Neuronal stem cell (in vitro differentiated cells): ENCODE data around the gene MMP1.
A peak's percentile ranks its signal among the peaks of the same experiment; 100 is the strongest.

Experiments
- DNase-seq: peaks from one replicate; pipeline ENCODE4 v3.0.0-alpha.2; 2013; ENCODE audit warnings: low spot score
- H2AFZ ChIP-seq: one replicate; pipeline ENCODE4 v1.6.1; 2013; ENCODE audit warnings: mild to moderate bottlenecking, low read length, inconsistent platforms
- H2AK5ac ChIP-seq: 2 replicates; pipeline ENCODE4 v1.6.1; 2013; ENCODE audit warnings: low read depth, mild to moderate bottlenecking, inconsistent platforms, low read length, moderate library complexity, mixed read lengths
- H2BK120ac ChIP-seq: 2 replicates; pipeline ENCODE4 v1.6.1; 2013; ENCODE audit warnings: low read depth, mild to moderate bottlenecking, inconsistent platforms, low read length, moderate library complexity, mixed read lengths
- H2BK12ac ChIP-seq: one replicate; pipeline ENCODE4 v1.6.1; 2013; ENCODE audit warnings: low read length, inconsistent platforms
- H2BK15ac ChIP-seq: 2 replicates; pipeline ENCODE4 v1.6.1; 2013; ENCODE audit warnings: mild to moderate bottlenecking, low read length, inconsistent platforms, mixed read lengths
- H2BK5ac ChIP-seq: one replicate; pipeline ENCODE4 v1.6.1; 2013; ENCODE audit warnings: inconsistent platforms, mild to moderate bottlenecking, low read length, moderate library complexity
- H3K14ac ChIP-seq: one replicate; pipeline ENCODE4 v1.6.1; 2013; ENCODE audit warnings: low read length, inconsistent platforms
- H3K18ac ChIP-seq: 2 replicates; pipeline ENCODE4 v1.6.1; 2013; ENCODE audit warnings: low read length, inconsistent platforms
- H3K23ac ChIP-seq: 2 replicates; pipeline ENCODE4 v1.6.1; 2013; ENCODE audit warnings: low read depth, mild to moderate bottlenecking, mixed read lengths, low read length, inconsistent platforms; ENCODE audit not compliant: poor library complexity
- H3K27ac ChIP-seq: replicated peaks from 3 replicates; pipeline ENCODE4 v1.5.1; 2013; ENCODE audit warnings: low read length, inconsistent platforms
- H3K27me3 ChIP-seq, 3 experiments: 2 replicates each; pipeline ENCODE4 v1.6.1; 2013; ENCODE audit warnings: low read length in 3 of 3, mild to moderate bottlenecking in 2 of 3, inconsistent platforms in 1 of 3, low read depth in 1 of 3, mixed read lengths in 1 of 3, moderate library complexity in 1 of 3; ENCODE audit not compliant: control insufficient read depth in 3 of 3, insufficient read depth in 3 of 3
- H3K36me3 ChIP-seq, 2 donors: replicated peaks in 1 of 2; 2 replicates each; pipeline ENCODE4 v1.6.1; 2013; ENCODE audit warnings: low read length in 2 of 2; ENCODE audit not compliant: control insufficient read depth in 2 of 2, insufficient read depth in 2 of 2
- H3K4ac ChIP-seq: 2 replicates; pipeline ENCODE4 v1.6.1; 2013; ENCODE audit warnings: inconsistent platforms, mild to moderate bottlenecking, low read length, moderate library complexity
- H3K4me1 ChIP-seq, 2 donors: 1 replicate in 1 of 2; 2 replicates in 1 of 2; pipeline ENCODE4 v1.6.1; 2013; ENCODE audit warnings: low read length in 2 of 2, low read depth in 1 of 2; ENCODE audit not compliant: control insufficient read depth in 2 of 2, insufficient read depth in 1 of 2
- H3K4me2 ChIP-seq: one replicate; pipeline ENCODE4 v1.6.1; 2013; ENCODE audit warnings: mild to moderate bottlenecking, low read length, inconsistent platforms; ENCODE audit not compliant: insufficient read depth, poor library complexity, severe bottlenecking
- H3K4me3 ChIP-seq, 2 donors: 2 replicates each; pipeline ENCODE4 v1.5.1; 2013; ENCODE audit warnings: low read length in 2 of 2, mild to moderate bottlenecking in 2 of 2, inconsistent platforms in 1 of 2, moderate library complexity in 1 of 2
- H3K79me1 ChIP-seq: one replicate; pipeline ENCODE4 v1.6.1; 2013; ENCODE audit warnings: low read depth, mild to moderate bottlenecking, inconsistent platforms, low read length, moderate library complexity
- H3K9ac ChIP-seq: one replicate; pipeline ENCODE4 v1.6.1; 2013; ENCODE audit warnings: mild to moderate bottlenecking, low read depth, low read length, inconsistent platforms; ENCODE audit not compliant: poor library complexity
- H3K9me3 ChIP-seq, 2 donors: replicated peaks in 1 of 2; 2 replicates each; pipeline versions ENCODE3 to v1.6.1; 2013; ENCODE audit warnings: low read length in 2 of 2, mild to moderate bottlenecking in 2 of 2, inconsistent platforms in 1 of 2, low read depth in 1 of 2, mixed read lengths in 1 of 2, moderate library complexity in 1 of 2; ENCODE audit not compliant: control insufficient read depth in 2 of 2, insufficient read depth in 1 of 2
- H4K8ac ChIP-seq: one replicate; pipeline ENCODE4 v1.6.1; 2013; ENCODE audit warnings: low read depth, mild to moderate bottlenecking, inconsistent platforms, low read length, moderate library complexity
- H4K91ac ChIP-seq: one replicate; pipeline ENCODE4 v1.6.1; 2013; ENCODE audit warnings: low read length, low read depth, mild to moderate bottlenecking, inconsistent platforms; ENCODE audit not compliant: poor library complexity
- WGBS, 2 donors: extraction: QIAGEN DNeasy Blood & Tissue Kit; methylation state at CpG; one replicate each; pipeline ENCODE4 v1.1.7; 2013; ENCODE audit warnings: missing lambda C conversion rate in 2 of 2, mixed read lengths in 1 of 2; ENCODE audit not compliant: insufficient read length in 2 of 2, insufficient replicate concordance in 1 of 2; ENCODE audit errors: extremely low coverage in 2 of 2; 5-methylcytosine and 5-hydroxymethylcytosine counted together

The MMP1 gene

DNA sequence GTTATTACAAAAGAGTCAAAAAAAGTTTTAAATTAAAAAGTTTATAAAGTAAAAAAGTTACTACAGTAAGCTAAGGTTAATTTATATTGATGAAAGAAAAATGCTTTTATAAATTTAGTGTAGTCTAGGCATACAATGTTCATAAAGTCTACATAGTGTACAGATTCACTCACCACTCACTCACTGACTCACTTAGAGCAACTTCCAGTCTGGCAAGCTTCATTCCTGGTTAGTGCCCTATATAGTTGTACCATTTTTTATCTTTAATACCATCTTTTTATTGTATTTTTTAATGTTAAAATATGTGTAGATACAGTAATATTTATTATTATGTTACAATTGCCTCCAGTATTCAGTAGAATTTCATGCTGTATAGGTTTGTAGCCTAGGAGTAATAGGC is 14.9 kb downstream of the MMP1 start:
- Histone ChIP-seq H2BK15ac (no peak overlapping the region), H3K14ac (no peak overlapping the region), H4K91ac (no peak overlapping the region), H3K27me3 (no peaks in the 10 kb centered on the region), H3K4ac (no peak overlapping the region), H2BK12ac (no peak overlapping the region), H3K9ac (no peak overlapping the region), H3K9me3 (no peaks in the 10 kb centered on the region), H2AFZ (no peak overlapping the region), H2BK120ac (no peak overlapping the region), H3K4me3 (no peak overlapping the region), H2BK5ac (no peak overlapping the region), H4K8ac (no peak overlapping the region), H3K23ac (no peak overlapping the region), H3K4me2 (no peak overlapping the region), H3K36me3 (no peaks in the 10 kb centered on the region), H3K27ac (no peak overlapping the region), H3K79me1 (no peaks in the 10 kb centered on the region), H3K4me1 (peaks cover 3 to 9% of the 10 kb centered on the region in 2 donors), H3K18ac (no peak overlapping the region), H2AK5ac (no peak overlapping the region)
- no peak for DNase-seq

DNA sequence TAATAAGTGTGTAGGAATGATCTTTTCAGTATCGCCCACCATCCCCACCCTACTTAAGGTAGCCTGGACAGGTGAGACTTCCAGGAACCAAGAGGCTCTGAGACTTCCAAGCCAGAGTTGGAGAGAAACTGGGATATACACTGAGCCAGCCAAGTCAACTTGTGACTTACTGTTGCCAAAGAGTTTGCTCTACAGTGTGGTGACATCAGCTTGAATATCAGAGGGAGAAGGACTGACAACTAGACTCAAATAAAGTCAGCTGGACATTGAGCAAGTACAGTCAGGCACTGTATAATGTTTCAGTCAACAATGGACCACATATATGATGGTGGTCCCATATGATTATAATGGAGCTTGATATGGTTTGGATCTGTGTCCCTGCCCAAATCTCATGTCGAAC is 16.3 kb downstream of the MMP1 start:
- peaks cover 3 to 9% of the 10 kb centered on the region in 2 donors for H3K4me1 ChIP-seq
- H3K79me1 ChIP-seq: no peaks in the 10 kb centered on the region
- no peak overlapping the region for H4K8ac ChIP-seq
- no peak overlapping the region for H3K9ac ChIP-seq
- WGBS, 2 donors: no CpG with 5 or more reads among the region's 2 CpGs
- DNase-seq: no peak
- H3K27me3 ChIP-seq: no peaks in the 10 kb centered on the region
- no peak overlapping the region for H3K18ac ChIP-seq
- H2BK120ac ChIP-seq: no peak overlapping the region
- no peak overlapping the region for H2AFZ ChIP-seq
- H3K27ac ChIP-seq: no peak overlapping the region
- H4K91ac ChIP-seq: no peak overlapping the region
- no peak overlapping the region for H2BK5ac ChIP-seq
- H3K36me3 ChIP-seq: no peaks in the 10 kb centered on the region
- no peak overlapping the region for H3K4ac ChIP-seq
- H3K4me2 ChIP-seq: no peak overlapping the region
- no peak overlapping the region for H3K14ac ChIP-seq
- no peak overlapping the region for H3K23ac ChIP-seq
- no peak overlapping the region for H2BK12ac ChIP-seq
- no peak overlapping the region for H2BK15ac ChIP-seq
- H3K4me3 ChIP-seq: no peak overlapping the region
- H2AK5ac ChIP-seq: no peak overlapping the region
- H3K9me3 ChIP-seq: no peaks in the 10 kb centered on the region

DNA sequence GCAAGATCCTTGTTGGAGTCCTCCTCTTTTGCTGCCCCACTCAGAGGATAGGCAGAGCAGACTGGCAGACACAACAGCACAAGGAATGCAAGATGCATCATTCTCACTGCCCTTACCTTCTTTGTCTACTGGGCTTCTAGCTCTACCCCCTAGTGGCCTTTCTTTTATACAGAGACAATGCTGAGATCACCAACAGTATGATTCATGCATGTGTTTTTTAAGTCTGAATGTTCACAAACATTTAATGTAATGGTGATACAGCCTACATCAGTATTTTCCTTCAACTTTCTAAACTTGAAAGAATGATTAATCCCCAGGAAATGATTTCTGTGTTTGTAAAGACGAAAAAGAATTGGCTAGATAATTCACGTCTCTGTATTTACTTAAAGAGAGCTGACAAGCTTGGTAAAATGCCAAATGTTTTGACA is 17.5 kb downstream of the MMP1 start, which contains the start of gene MMP10:
TSS of gene MMP10 (minus strand) at position 138 of the 428 bp plus-strand sequence. CDS start at position 101, 37 bp downstream.
- Histone ChIP-seq H3K36me3 (no peaks in the 10 kb centered on the region), H3K9ac (no peak within 1 kb of the TSS), H3K4ac (no peak within 1 kb of the TSS), H3K4me3 (no peak within 1 kb of the TSS), H2BK120ac (no peak within 1 kb of the TSS), H3K23ac (no peak within 1 kb of the TSS), H3K14ac (no peak within 1 kb of the TSS), H3K27me3 (no peaks in the 10 kb centered on the region), H3K4me1 (peaks cover 3 to 9% of the 10 kb centered on the region in 2 donors), H2AK5ac (no peak within 1 kb of the TSS), H4K8ac (no peak within 1 kb of the TSS), H2AFZ (peak within 1 kb of the TSS; percentile 37), H2BK15ac (no peak within 1 kb of the TSS), H3K9me3 (no peaks in the 10 kb centered on the region), H4K91ac (no peak within 1 kb of the TSS), H3K79me1 (no peaks in the 10 kb centered on the region), H3K27ac (no peak within 1 kb of the TSS), H2BK5ac (no peak within 1 kb of the TSS), H3K4me2 (no peak within 1 kb of the TSS), H3K18ac (no peak within 1 kb of the TSS), H2BK12ac (no peak within 1 kb of the TSS)
- DNase-seq: peak; percentile 40
- no CpG with 5 or more reads among the region's 2 CpGs for WGBS, 2 donors

- H3K79me1 ChIP-seq: no peaks in the 10 kb centered on the region
- H2AFZ ChIP-seq: no peak overlapping the region
- no peak overlapping the region for H2AK5ac ChIP-seq
- no peak overlapping the region for H2BK12ac ChIP-seq
- H2BK120ac ChIP-seq: no peak overlapping the region
- H4K8ac ChIP-seq: no peak overlapping the region
- no peak overlapping the region for H3K27ac ChIP-seq
- H3K36me3 ChIP-seq: no peaks in the 10 kb centered on the region
- WGBS, 2 donors: no CpG with 5 or more reads among the region's 5 CpGs
- H3K4me2 ChIP-seq: no peak overlapping the region
- H3K23ac ChIP-seq: no peak overlapping the region
- H2BK5ac ChIP-seq: no peak overlapping the region
- H4K91ac ChIP-seq: no peak overlapping the region
- H3K4me1 ChIP-seq: peaks cover 3 to 9% of the 10 kb centered on the region in 2 donors
- no peak overlapping the region for H3K4ac ChIP-seq
- H3K14ac ChIP-seq: no peak overlapping the region
- H3K9me3 ChIP-seq: no peaks in the 10 kb centered on the region
- DNase-seq: no peak
- H3K4me3 ChIP-seq: no peak overlapping the region
- no peak overlapping the region for H3K9ac ChIP-seq
- H3K18ac ChIP-seq: no peak overlapping the region
- H3K27me3 ChIP-seq: no peaks in the 10 kb centered on the region
- H2BK15ac ChIP-seq: no peak overlapping the region
Observed at GRCh38 chr11:102776454-102776853, 21.5 kb downstream of the MMP1 start.
